HCT116 (cell line): ENCODE measurements around the gene ANKLE2.

Experiments used
- CEBPB ChIP-seq: IDR thresholded peaks from 2 replicates; pipeline ENCODE4 v1.6.1; 2012; ENCODE audit warnings: low read depth
- EZH2 ChIP-seq: fragments of 200-600 bp; sonication (generic); IDR thresholded peaks from 2 replicates; pipeline ENCODE4 v1.6.1; 2017; ENCODE audit warnings: antibody characterized with exemption, mixed run types

GRCh38 chr12:132748319-132748718 is 13.3 kb downstream of the ANKLE2 start:
- TF ChIP-seq EZH2: no peak
- TF ChIP-seq CEBPB: no peak
